NB4 (cell line): Measurements from ENCODE around the gene OPN1MW3.
"Not testable (repeated sequence)": the region's sequence is repeated elsewhere in the genome, so short reads cannot be mapped to it uniquely, and the experiment has no call there.

Experiments
- CTCF ChIP-seq: IDR thresholded peaks from one replicate; pipeline ENCODE4 v1.5.1; 2012; ENCODE audit warnings: low read depth, low read length
- POLR2A ChIP-seq: IDR thresholded peaks from 2 replicates; pipeline ENCODE4 v1.6.1; 2011; ENCODE audit warnings: mild to moderate bottlenecking; ENCODE audit not compliant: insufficient read length; ENCODE audit errors: extremely low read depth

DNA sequence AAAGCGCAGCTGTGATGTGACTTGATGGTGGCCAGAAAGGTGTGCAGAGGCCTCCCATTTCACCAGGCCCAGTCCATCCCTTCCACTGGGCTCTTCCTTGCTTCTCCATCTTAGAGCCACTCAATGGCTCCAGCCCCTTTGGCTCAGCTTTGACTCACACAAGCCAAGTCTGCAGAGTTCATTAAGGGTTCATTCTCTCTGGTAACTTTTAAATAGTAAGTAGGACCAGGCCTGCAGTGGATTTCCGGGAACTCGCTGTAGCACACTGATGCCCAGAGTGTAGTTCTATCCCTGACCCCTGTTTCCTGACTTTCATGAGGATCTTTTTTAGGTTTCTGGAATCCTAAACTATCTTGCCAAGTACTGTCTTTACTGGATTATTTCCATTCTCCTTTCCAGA, 25.9 kb upstream of the OPN1MW3 start:
- TF ChIP-seq CTCF, POLR2A: not testable (repeated sequence)
